HG02759 (cell line): Measurements from ENCODE around the gene CLEC17A.

Experiments
- ATAC-seq: cut with Tn5 transposase; IDR thresholded peaks from one replicate; pipeline ENCODE4 v1.9.1; 2021; ENCODE audit warnings: mild to moderate bottlenecking, moderate library complexity; ENCODE audit not compliant: unreplicated experiment

CLEC17A gene

DNA sequence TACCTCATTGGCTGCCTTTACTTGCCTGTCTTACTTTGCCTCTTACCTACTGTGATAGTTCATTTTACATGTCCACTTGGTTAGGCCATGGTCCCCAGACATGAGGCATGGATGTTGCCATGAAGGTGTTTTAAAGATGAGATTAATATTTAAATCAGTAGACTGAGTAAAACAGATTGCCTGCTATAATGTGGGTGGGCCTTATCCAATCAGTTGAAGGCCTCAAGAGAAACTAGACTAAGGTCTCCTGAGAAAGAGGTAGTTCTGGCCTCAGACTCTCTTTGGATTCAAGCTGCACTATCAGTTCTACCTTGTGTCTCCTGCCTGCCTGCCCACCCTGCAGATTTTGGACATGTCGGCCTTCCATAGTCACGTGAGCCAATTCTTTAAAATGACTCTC lies 65.6 kb downstream of the CLEC17A start:
- ATAC-seq: no peak

DNA sequence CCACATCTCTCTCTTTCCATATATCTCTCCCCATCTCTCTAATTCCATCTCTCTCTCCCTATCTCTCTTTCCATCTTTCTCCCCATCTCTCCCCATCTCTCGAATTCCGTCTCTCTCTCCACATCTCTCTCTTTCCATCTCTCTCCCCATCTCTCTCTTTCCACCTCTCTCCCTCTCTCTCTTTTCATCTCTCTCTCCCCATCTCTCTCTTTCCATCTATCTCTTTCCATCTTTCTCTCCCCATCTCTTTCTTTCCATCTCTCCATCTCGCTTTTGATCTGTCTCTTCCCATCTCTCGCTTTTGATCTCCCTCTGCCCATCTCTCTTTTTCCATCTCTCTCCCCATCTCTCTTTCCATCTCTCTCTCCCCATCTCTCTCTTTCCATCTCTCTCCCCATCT lies 66.1 kb downstream of the CLEC17A start:
- no peak for ATAC-seq

- no peak for ATAC-seq
These were observed 67.3 kb downstream of the CLEC17A start for GRCh38 chr19:14650161-14650560.

- ATAC-seq: no peak
These were observed 72.1 kb downstream of the CLEC17A start for GRCh38 chr19:14654786-14655560.

GRCh38 chr19:14655726-14656125 lies 72.8 kb downstream of the CLEC17A start:
- ATAC-seq: no peak

GRCh38 chr19:14659874-14660489 lies 77.1 kb downstream of the CLEC17A start:
- no peak for ATAC-seq

DNA sequence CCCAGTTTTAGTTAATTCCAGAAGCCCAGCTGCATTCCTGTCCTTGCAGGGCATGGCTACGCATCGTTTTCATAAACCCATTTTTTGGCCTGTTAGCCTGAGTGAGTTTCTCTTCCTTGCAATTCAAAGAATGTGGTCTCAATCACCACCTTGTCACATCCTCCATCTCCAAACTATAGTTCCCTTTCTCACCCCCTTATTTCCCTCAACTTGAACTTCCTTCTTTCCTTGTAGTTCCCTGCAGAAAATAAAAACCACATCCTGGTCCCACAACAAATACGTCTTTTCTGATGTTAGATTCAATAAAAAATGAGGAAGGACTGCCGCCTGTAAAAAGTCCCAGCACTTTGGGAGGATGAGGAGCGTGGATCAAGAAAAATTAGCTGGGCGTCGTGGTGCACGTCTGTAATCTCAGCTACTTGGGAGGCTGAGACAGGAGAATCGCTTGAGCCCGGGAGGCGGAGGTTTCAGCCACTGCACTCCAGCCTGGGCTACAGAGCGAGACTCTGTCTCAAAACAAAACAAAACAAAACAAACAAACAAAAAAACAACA lies 78.6 kb downstream of the CLEC17A start:
- no peak for ATAC-seq
